Right renal pelvis (tissue), 4 donors: ENCODE measurements around the gene HSF5. TPM values are rescaled to one million over a fixed set of nuclear protein-coding genes. Genes with fewer than 3 reads are reported as not detected.
"Not testable (repeated sequence)": the region's sequence is repeated elsewhere in the genome, so short reads cannot be mapped to it uniquely, and the experiment has no call there.

Experiments used
- DNase-seq, 4 donors: peaks; one replicate each; pipeline ENCODE4 v3.0.0-alpha.2; 2013; ENCODE audit warnings: low read depth in 4 of 4, low spot score in 3 of 4, missing footprints in 1 of 4
- polyA plus RNA-seq, 4 donors: library from polyadenylated mRNA; unstranded; fragments of 120-200 nt; gene quantifications; one replicate each; pipeline ENCODE4 v1.2.1, GENCODE V29; 2013; ENCODE audit not compliant: insufficient read length in 4 of 4

Gene HSF5
- polyA plus RNA-seq, 4 donors: 0.27 to 0.53 (median 0.36) TPM

GRCh38 chr17:58415371-58416055, 72.7 kb downstream of the HSF5 start:
- DNase-seq: no peak

DNA sequence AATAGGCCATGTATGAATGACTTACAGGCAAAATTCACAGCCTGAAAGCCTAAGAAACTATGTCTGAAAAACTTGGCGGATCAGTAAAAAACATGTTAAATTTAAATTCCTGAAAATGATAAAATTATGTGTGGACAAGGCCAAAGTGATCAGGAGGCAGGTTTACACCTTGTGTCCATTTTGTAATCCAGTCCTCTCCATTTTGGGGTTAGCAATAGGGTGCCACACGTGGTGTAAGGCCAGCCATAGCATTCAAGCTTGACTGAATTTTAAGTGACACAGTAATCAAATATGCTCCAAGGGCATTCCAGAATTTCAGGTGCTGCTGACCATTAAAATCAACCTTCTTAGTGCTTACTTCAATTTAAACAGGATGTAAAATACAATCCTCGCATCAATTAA, 73.6 kb downstream of the HSF5 start:
- DNase-seq: no peak

GRCh38 chr17:58413684-58414083, 74.5 kb downstream of the HSF5 start:
- no peak for DNase-seq

- no peak for DNase-seq
Measured at GRCh38 chr17:58412961-58413586, 75.1 kb downstream of the HSF5 start.

- DNase-seq: no peak
Measured at GRCh38 chr17:58412064-58412703, 76.0 kb downstream of the HSF5 start.

- DNase-seq: no peak
Measured at GRCh38 chr17:58411408-58411894, 76.8 kb downstream of the HSF5 start.

DNA sequence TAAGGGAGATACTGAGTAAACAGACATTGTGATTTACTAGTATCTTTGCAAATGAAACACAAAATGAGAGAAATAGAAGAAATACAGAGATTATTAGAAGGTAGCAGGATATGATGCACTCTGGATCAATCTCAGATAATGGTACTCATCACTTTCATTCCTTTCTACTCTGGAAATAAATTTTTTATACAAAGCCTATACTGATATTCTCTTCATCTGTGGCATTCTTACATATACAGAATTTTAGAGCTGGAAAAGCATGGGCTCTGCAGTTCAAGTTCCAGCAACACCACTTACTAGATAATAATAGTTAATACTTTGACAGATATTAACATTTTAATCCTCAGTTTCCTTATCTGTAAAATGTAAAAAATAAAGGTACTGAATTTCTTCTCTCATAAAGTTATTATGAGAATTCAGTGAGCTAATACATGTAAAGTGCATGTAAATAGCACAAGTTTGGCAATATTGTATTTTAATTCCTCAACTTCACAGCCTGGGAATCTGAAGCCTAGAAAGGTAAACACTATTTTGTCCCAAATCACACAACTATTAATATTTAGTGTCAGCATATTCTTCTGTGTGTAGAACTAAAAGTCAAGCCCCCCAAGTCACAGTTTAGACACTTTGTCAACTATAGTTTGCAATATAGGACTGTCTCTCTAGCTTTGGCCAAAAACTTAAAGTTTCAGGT, 77.3 kb downstream of the HSF5 start:
- no peak for DNase-seq

GRCh38 chr17:58409432-58409831, 78.8 kb downstream of the HSF5 start:
- DNase-seq: no peak

DNA sequence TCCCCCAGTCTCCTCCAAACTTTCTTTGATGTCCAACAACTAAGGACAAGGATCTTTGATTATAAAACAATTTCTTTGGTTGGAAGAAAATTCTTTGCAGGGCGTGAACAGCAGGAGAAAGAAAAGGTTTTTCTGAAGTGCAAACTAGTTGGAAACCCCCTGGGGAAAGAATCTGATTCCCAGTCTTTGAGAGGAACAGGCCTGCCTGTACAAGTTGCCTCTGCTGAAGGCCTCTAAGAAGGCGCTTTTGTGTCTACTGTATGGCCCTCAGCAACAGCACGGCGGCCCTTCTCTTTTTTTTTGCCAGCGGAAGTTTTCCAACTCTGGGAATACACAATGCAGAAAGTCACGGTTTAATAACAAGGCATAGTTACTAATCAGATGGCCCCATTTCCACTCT, 84.9 kb downstream of the HSF5 start:
- DNase-seq: no peak

GRCh38 chr17:58402679-58403078, 85.5 kb downstream of the HSF5 start:
- DNase-seq: no peak

DNA sequence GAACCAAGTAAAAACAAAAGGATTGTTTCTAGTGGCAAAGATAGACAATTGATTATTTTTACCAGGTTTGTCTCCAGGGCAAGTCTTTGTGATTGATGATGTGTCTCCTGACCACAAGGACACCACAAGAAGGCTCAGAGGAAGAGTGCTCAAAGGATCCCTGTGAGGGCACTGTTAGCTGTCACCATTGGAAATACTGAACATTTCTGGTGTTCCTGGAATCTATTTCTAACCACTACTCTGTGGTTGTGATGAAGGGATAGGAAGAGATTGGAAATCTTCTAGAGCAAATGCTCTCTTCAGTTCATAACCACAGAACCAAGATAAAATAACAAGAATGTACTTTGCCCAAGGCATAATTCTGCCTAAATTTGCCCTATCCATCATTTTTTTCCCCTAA, 86.2 kb downstream of the HSF5 start:
- DNase-seq: no peak

DNA sequence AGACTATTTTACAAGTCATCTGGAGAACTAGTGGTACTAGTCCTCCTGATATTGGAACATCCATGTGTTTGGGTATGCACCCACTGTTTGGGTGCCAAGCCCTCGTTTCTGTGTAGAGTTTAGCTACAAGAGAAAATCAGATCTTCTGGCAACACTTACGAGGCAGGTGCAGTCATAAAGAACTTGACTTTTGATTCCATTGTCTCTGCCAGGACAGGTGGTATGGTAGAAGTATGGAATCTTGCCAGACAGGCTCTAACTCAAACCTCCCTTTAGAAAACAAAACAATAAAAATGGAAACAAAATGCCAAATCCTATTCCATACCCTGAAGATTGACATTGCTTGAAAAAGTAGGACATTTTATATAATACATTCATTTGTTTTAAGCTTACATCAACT, 86.9 kb downstream of the HSF5 start:
- no peak for DNase-seq

DNA sequence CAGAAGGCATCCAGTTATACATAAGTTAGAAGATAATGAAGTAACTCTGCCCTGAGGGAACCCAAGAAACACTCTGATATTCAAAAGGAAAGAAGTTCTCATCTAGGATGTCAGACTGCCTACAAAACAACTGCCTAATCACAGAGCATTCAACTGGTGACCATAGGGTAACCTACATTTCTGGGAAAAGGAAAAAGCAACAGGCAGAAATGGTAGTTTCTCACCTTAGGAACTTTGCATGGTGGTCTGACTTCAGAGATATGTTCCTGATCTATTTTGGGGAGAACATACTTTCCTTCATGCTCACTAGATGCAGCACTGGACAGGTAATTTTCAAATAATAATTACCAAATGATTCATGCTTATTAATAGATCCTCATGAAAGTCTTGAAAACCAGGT, 87.4 kb downstream of the HSF5 start:
- DNase-seq: no peak

DNA sequence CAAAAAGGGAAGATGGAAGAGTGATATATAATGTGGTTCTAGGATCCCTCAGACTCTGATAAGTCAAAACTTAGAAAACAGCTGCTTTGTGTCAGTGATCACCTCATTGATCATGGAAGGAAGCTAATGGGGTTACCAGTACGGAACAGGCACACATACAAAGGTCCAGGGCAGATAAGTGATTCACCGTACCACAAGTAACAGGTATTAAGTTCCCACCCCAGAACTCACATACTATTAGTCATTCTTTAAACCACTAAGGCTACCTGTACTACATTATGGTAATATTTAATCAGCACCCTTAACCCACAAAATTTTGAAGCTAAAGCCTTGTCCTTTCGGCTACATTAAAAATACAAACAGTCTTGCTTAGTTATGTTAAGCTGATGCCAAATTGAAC, 88.2 kb downstream of the HSF5 start:
- DNase-seq: no peak

DNA sequence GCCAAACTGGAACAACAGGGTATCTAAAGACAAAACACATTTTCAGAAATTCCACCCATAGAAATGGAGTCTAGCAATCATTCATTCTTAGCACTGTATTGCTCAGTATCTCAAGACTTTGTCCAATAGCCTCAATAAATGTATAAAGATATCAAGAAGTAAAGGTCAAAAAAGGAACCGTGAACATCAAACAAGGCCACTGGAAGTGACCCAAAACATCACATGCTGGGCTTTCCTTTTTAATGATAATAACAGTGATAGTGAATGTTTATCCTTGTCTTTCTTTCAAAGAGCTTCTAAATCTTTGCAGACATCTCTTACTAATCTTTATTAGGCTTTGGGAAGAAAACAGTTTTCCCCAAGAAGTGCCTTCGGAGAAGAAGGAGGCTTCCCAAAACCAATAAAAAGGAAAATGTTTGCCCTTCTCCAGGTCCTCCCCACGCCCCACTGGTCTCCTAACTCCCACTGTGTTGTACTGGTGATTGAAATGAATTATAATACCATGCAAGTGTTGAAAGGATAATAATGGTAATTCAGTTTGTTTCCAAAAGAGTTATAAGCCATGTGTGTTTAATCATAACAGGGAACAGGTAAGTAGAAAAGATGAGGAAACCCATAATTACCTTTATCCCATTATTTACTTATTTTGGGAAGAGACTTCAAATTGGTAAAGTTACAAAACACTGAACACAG, 89.5 kb downstream of the HSF5 start:
- no peak for DNase-seq

- DNase-seq: not testable (repeated sequence)
Measured at GRCh38 chr17:58397421-58397820, 90.8 kb downstream of the HSF5 start.

DNA sequence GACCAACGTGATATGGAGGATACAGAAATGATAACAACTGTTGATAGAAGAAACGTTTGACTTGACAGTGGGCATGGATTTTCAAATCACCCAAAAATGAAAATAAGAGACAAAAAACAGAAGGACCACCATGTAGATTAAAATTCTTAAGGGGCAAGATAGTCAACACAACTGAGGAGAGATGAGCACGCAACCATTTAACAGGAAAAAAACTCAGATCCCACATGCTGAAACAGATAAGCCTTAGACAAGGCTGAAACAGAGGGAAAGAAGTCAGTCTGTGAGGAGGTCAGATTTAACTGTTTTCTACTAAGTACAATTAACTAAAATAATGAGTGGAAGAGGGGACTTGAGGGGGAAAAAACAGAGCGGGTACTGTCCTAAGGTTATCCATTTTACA, 92.0 kb downstream of the HSF5 start:
- no peak for DNase-seq

DNA sequence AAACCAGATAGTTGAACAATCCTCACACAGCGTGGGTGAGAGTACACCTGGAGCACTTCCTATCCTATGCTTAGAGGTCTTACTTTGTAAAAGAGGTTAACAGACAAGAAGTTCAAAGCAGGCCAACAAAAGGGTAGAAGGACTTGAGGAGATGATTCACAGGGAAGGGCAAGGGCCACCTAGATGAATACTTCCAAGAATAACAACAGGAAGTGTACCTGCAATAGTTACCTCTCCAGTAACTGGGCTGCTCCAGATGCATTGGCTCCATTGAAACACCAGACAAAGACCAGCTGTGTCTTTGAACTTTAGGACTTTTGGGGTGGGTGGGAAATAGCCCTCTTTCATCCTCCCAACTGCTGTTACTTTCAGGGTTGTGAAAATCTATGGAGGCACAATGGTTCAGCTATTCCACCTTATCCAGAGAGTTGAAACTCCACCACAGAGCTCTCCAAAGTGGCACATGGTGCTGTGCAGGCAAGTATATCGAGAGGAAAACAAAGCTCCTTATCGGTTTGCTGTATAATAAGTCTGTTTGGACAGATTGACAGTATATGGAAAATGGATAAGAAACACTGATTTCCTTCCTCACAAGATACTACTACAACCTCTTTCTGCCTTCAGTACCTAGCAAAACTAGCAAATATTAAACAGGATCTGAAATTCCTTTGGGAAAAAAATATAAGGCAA, 93.5 kb downstream of the HSF5 start:
- no peak for DNase-seq

DNA sequence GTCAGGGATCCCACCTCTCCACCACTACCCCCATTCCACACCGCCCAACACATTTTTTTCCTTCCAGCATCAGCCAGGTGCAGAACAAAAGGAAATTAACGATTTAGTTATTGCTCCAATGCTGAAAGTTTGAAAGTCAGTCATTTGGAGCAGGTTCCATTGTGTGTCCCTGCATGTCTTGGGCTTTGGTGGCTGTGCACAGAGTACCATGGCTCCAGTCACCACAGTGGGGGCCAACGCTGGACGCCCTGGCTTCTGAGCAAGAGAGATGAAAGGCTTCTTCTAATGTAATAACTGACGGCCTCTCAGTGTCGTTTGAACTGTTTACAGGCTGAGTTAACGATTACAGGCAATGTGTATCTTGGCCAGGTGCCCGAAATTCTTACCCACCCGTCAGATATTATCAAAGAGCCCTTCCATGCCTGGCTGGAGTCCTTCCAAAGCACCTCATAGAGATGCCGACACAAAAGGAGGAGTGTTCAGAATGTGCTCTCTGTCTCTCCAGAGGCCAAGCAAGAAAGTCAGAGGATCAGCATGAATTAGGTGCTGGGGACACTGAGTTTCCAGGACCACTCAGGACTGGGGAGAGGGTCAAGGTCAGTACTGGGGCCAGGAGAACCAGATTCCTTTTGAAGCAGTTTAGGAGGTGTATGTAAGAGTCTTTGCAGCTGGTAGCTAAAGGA, 96.8 kb downstream of the HSF5 start:
- DNase-seq: peak; percentile 68 to 84 (median 77)

GRCh38 chr17:58390884-58391283, 97.3 kb downstream of the HSF5 start:
- no peak for DNase-seq
